ENCODE measurements around the gene EDRF1. TPM values are rescaled to one million over a fixed set of nuclear protein-coding genes. Genes with fewer than 3 reads are reported as not detected.

EDRF1 gene
- total and polyA plus RNA-seq, 2 of the 13 experiments (the other 11 are each of a cell fraction or from before 2014, with no cell fraction given) = 16.9 to 26.7 TPM

- TF ChIP-seq, protein P1, sequence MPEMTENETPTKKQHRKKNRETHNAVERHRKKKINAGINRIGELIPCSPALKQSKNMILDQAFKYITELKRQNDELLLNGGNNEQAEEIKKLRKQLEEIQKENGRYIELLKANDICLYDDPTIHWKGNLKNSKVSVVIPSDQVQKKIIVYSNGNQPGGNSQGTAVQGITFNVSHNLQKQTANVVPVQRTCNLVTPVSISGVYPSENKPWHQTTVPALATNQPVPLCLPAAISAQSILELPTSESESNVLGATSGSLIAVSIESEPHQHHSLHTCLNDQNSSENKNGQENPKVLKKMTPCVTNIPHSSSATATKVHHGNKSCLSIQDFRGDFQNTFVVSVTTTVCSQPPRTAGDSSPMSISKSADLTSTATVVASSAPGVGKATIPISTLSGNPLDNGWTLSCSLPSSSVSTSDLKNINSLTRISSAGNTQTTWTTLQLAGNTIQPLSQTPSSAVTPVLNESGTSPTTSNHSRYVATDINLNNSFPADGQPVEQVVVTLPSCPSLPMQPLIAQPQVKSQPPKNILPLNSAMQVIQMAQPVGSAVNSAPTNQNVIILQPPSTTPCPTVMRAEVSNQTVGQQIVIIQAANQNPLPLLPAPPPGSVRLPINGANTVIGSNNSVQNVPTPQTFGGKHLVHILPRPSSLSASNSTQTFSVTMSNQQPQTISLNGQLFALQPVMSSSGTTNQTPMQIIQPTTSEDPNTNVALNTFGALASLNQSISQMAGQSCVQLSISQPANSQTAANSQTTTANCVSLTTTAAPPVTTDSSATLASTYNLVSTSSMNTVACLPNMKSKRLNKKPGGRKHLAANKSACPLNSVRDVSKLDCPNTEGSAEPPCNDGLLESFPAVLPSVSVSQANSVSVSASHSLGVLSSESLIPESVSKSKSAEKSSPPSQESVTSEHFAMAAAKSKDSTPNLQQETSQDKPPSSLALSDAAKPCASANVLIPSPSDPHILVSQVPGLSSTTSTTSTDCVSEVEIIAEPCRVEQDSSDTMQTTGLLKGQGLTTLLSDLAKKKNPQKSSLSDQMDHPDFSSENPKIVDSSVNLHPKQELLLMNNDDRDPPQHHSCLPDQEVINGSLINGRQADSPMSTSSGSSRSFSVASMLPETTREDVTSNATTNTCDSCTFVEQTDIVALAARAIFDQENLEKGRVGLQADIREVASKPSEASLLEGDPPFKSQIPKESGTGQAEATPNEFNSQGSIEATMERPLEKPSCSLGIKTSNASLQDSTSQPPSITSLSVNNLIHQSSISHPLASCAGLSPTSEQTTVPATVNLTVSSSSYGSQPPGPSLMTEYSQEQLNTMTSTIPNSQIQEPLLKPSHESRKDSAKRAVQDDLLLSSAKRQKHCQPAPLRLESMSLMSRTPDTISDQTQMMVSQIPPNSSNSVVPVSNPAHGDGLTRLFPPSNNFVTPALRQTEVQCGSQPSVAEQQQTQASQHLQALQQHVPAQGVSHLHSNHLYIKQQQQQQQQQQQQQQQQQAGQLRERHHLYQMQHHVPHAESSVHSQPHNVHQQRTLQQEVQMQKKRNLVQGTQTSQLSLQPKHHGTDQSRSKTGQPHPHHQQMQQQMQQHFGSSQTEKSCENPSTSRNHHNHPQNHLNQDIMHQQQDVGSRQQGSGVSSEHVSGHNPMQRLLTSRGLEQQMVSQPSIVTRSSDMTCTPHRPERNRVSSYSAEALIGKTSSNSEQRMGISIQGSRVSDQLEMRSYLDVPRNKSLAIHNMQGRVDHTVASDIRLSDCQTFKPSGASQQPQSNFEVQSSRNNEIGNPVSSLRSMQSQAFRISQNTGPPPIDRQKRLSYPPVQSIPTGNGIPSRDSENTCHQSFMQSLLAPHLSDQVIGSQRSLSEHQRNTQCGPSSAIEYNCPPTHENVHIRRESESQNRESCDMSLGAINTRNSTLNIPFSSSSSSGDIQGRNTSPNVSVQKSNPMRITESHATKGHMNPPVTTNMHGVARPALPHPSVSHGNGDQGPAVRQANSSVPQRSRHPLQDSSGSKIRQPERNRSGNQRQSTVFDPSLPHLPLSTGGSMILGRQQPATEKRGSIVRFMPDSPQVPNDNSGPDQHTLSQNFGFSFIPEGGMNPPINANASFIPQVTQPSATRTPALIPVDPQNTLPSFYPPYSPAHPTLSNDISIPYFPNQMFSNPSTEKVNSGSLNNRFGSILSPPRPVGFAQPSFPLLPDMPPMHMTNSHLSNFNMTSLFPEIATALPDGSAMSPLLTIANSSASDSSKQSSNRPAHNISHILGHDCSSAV (CRISPR knock-in tag; IDR thresholded peaks at IDR 0.05; ENCODE audit: borderline replicate concordance) = no peak
- TF ChIP-seq HNRNPL (IDR thresholded peaks at IDR 0.05; ENCODE audit: low read depth, low read length) = no peak
Observed at GRCh38 chr10:125797994-125798662, 78.6 kb downstream of the EDRF1 start (continued).

All from HepG2 (cell line).